Activated T-helper 9 cell treated with anti-CD3 and anti-CD28 coated beads, Interleukin-2, amount 50 U/mL, for 16 hours (primary cell): Measurements from ENCODE around the gene PRR14L.
"Not testable (repeated sequence)": the region's sequence is repeated elsewhere in the genome, so short reads cannot be mapped to it uniquely, and the experiment has no call there.

ENCODE experiments used
- DNase-seq: peaks from one replicate; pipeline ENCODE4 v3.0.0-alpha.2; 2020; ENCODE audit warnings: low read depth

PRR14L gene

GRCh38 chr22:31749636-31750364 is at the start of gene PRR14L:
PRR14L (minus strand) TSS chr22:31750132; CDS start chr22:31738860, 11,272 bp downstream.
- DNase-seq, result peak; percentile 99

GRCh38 chr22:31799358-31799757 is 49.4 kb upstream of the PRR14L start:
- DNase-seq, result not testable (repeated sequence)

DNA sequence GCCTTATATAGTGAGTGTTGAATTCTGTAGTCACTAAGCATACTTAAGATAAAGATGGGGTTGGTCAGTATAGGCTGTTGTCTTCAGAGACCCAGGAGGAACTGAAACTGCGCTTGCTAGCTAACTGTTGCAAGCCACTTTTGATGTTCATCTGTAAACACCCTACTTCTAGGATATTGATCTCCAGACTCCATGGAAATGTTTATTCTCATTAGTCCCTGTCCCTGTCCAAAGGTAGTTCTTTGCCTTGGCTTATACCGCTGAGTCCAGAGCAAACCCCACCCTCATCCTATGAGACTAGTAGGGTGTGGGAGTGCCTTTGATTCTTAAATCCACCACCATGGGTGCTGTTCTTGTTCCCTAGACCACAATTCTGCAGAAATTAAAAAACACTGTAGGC is 40.3 kb upstream of the PRR14L start:
- no peak for DNase-seq

DNA sequence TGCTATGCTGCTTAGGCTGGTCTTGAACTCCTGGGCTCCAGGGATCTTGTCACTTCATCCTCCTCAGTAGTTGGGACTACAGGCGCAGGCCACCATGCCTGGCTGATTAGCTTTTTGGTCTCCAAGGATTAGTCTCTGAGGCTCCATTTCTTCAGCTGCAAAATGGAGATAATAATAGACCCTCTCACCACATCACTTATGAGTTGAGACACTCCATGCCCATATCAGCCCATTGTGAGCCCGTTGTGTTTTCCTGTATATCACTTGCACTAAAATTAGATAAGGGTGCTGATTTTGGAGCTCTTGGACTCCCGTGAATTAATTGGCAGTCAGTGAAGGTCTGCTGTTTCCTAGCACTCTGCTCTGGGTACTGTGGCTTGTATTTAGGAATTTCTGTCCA is 39.9 kb upstream of the PRR14L start:
- no peak for DNase-seq

- no peak for DNase-seq
These were observed 26.3 kb upstream of the PRR14L start for GRCh38 chr22:31776231-31776630.

- DNase-seq, result no peak
These were observed 23.5 kb upstream of the PRR14L start for GRCh38 chr22:31773416-31773815.

DNA sequence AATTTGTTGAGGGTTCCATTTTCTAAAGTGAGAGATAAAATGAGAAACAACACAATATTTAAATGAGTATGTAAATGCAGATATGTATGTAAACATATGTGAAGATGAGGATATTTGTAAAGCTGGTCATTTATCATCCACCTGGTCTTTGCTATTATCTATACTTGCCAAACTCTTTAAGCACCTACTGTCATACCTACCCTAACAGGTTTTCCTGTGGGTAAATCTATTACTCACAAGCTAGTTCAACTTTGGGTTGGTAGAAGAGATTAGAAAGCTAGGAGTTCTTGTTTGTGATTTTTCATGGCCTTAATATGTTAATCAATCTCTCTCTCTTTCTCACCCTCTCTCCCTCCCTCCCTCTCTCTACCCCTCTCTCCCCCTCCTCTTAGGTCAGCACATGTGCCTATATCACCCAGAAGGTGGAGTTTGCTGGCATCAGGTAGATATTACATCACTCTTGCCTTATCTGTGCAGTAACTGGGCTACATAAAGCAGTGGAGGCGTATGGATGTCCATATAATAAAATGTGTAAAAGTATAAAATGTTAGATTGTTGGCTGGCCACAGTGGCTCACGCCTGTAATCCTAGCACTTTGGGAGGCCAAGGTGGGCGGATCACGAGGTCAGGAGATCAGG is 18.6 kb upstream of the PRR14L start:
- DNase-seq, result no peak

DNA sequence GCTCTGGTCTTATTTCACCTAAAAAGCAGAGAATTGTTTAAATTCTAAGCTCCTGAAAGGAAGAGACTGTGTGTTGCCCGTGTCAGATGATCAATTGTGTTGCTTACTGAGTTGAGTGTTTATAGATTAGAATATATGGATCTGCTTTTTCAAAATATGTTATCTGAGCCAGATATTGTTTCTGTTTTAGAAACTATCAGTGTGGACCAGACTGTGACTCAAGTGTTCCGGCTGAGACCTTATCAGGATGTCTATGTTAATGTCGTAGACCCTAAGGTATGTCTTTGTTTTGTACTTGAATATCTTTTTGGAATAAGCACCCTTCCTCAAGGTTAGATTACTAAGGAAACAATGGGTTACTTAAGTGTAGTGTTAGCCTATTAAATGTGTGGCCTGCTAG is 14.9 kb upstream of the PRR14L start:
- no peak for DNase-seq

DNA sequence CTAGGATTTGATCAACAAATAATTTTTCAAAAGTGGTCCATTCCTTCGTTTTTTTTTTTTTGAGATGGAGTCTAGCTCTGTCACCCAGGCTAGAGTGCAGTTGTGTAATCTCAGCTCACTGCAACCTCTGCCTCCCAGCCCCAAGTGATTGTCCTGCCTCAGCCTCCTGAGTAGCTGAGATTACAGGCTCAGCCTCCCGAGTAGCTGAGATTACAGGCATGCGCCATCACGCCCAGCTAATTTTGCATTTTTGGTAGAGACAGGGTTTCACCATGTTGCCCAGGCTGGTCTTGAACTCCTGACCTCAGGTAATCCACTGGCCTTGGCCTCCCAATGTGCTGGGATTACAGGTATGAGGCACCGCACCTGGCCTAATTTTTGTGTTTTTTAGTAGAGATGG is 8.9 kb upstream of the PRR14L start:
- not testable (repeated sequence) for DNase-seq

DNA sequence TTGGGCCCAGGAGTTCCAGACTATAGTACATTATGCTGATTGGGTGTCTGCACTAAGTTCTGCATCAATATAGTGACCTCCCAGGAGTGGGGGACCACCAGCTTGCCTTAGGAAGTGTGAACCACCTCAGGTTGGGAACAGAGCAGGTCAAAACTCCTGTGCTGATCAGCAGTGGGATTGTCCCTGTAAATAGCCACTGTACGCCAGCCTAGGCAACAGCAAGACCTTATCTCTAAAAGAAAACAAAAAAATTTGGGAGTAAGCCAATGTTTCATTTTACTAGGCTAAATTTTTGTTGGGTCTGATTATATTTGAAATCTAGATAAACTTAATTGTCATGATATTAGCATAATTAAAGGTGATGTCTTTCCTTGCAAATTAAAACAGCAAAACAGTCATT is 7.3 kb upstream of the PRR14L start:
- DNase-seq, result no peak

GRCh38 chr22:31754813-31755212 is 4.9 kb upstream of the PRR14L start:
- DNase-seq, result no peak

DNA sequence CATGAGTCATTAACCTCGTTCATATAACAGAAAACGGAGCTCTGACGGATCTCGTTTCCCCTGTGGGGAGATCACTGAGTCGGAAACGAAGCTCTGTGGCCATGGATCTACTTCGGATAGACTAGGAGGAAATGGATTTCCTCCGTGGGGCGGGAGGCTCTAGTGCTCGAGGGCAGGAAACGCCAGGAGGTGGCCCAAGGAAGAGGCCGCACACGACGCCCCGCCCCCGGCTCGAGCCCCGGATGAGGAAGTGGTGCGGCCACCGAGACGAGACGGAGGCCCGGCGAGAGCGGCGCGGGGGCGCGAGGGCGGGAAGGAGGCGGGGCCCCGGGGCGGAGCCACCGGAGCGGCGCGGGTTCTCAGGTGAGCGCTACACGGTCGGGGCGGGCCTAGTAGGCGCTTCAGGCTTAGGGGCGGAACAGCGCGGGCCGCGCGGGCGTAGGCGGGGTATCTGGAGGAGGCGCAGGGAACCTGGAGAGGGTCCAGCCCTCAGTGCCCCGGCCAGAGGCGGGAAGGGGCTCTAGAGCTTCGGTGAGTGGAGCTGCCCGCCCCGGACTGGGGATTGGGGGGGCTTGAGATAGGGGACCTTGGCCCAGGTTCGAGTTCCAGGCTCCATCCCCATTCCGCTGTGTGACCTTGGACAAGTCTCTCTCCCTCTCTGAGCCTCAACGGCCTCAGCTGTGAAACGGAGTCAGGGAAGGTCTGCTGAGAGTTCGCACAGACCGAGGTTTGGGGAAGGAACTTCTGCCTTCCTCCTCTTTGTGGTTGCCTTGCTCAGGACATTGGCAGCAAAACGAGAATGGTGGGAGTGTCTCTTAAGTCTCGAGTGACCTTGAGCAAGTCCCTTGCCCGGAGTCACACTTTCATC is 3.9 kb upstream of the PRR14L start, which contains the start of gene DEPDC5:
TSS of gene DEPDC5 (plus strand) at position 386 of the 868 bp plus-strand sequence. CDS start 903 bp downstream, outside the sequence.
- peak; percentile 97 for DNase-seq

- no peak for DNase-seq
These were observed 3.2 kb upstream of the PRR14L start for GRCh38 chr22:31753005-31753633.

DNA sequence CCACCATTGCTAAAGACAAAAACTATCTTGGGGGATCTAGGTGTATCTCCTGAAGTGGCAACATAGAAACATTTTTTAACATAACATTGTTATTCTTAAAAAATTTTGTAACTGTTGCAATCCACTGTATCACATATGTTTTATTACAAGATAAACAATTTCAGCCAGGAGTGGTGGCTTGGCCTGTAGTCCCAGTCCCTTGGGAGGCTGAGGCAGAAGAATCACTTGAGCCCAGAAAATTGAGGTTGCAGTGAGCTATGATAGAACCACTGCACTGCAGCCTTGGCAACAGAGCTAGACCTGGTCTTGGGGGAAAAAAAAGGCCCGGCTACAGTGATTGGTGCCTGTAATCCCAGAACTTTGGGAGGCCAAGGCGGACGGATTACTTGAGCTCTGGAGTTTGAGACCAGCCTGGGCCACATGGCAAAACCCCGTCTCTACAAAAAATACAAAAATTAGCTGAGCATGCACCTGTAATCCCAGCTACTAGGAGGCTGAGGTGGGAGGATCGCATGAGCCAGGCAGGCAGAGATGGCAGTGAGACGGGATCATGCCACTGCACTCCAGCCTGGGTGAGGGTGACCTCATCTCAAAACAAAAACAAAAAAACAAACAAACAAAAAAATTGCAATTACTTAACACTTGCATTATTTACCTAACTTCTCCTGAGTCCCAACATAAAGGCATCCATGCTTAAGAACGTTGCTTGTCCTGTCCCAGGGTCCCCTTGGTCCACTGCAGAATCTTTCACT is 2.3 kb upstream of the PRR14L start:
- no peak for DNase-seq

DNA sequence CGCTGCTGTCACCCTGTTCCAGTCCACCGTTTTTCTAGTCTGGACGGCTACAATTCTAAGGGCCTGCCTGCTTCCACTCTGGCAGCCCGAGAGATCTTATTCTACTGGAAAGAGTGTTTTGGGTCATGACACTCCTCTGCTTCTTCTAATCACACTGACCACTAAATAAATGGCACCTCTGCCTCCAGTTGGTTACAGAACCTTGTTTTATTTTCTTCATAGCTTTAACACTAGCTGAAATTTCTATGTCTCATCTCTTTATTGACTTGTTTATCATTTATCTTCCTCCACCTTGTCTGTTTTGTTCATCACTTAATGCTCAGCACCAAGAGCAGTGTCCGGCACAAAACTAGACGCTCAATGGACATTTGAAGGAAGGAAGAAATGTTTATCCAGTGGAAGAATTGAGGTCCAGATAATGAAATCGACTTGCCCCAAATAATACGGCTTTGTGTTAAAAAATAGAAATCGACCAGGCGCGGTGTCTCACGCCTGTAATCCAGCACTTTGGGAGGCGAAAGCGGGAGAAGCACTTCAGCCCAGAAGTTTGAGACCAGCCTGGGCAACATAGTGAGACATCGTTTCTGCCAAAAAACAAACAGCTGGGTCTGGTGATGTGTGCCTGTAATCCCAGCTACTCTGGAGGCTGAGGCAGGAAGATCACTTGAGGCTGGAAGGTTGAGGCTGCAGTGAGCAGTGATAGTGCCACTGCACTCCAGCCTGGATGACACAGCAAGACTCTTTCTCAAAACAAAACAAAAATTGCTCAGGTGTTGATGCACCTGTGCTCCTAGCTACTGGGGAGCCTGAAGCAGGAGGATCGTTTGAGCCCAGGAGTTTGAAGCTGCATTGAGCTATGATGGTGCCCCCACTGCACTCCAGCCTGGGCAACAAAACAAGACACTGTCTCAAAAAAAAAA is 693 bp upstream of the PRR14L start:
- DNase-seq, result no peak

GRCh38 chr22:31748490-31748889 is 1.4 kb downstream of the PRR14L start:
- no peak for DNase-seq

- DNase-seq, result no peak
These were observed 2.5 kb downstream of the PRR14L start for GRCh38 chr22:31747441-31747840.

DNA sequence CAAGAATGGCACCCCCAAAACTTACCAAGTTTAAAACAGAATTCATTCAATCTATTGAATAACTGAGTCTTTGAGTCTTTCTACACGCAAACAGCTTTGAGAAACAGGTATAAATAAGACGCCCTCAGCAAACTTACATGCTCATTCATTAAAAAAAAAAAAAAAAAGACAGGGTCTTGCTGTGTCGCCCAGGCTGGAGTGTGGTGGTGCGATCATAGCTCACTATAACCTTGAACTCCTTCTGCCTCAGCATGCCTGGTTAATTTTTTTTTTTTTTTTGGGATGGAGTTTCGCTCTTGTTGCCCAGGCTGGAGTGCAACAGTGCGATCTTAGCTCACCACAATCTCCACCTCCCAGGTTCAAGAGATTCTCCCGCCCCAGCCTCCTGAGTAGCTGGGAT is 6.1 kb downstream of the PRR14L start:
- DNase-seq, result no peak

- DNase-seq, result no peak
These were observed 7.2 kb downstream of the PRR14L start for GRCh38 chr22:31742682-31743081.

DNA sequence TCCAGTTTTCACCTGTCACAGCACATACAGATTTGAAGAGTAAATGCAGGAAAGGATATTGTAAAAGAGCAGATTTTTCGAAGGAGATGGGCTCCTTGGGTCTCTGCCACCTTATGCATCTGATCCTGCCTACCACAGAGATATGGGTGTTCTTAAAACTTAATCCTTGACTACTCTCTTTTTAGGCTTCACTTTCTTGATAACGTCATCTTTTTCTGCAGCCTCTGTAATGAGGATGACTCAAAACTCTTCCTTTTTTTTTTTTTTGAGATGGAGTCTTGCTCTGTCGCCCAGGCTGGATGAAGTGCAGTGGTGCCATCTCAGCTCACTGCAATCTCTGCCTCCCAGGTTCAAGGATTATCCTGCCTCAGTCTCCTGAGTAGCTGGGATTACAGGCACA is 7.8 kb downstream of the PRR14L start:
- DNase-seq, result no peak
